ENCODE data around the gene CAMK2D. TPM values are rescaled to one million over a fixed set of nuclear protein-coding genes. Genes with fewer than 3 reads are reported as not detected.

CAMK2D gene
- polyA plus RNA-seq, 3 donors, result 10.4 to 30.6 (median 19.6) TPM

DNA sequence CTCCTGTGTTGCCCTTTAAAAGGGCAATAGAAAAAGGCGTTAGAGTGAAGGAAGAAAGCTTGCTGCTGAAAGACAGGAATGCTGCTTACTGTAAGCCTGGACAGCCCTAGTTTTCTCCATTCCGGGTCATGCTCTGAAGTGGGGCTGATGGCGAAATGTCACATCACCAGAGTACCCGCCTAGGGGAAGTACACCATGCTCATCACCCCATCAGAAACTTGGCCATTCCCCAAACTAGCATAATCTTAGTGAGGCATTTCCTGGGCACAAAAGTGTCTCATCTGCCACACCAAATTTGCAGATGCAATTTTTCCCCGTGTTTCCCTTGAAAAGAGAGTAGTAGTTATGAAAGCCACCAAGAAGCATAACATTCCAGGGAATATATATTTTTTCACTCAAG, 47.8 kb upstream of the CAMK2D start:
- WGBS (ENCODE audit: insufficient coverage), result 0% methylated on average over 4 of the region's 5 CpGs
- peaks cover 35 to 47% of the 10 kb centered on the region in 2 donors for H3K4me1 ChIP-seq (ENCODE audit: control insufficient read depth in 1 of 2, insufficient read depth in 2 of 2, low read length in 2 of 2)
- peak; percentile 89 to 99 (median 91) for DNase-seq
- H2AFZ ChIP-seq (ENCODE audit: insufficient read depth, low read depth, low read length, poor library complexity, severe bottlenecking), result no peak overlapping the region
- no peaks in the 10 kb centered on the region for H3K79me2 ChIP-seq (ENCODE audit: insufficient read depth, low read length)
- no peaks in the 10 kb centered on the region for H3K27me3 ChIP-seq (ENCODE audit: control insufficient read depth in 2 of 2, insufficient read depth in 2 of 2, low read length in 2 of 2)
- H3K4me3 Mint-ChIP-seq, result peak overlapping the region in 1 of 2 donors; percentile 23
- peak overlapping the region; percentile 24 for H3K4me2 ChIP-seq (replicated peaks; ENCODE audit: extremely low read depth, low read length, poor library complexity, severe bottlenecking)
- H3K9me3 Mint-ChIP-seq, result peaks cover 0 to 7% (median 2%) of the 10 kb centered on the region in 7 donors
- peak overlapping the region; percentile 84 to 95 (median 92) for H3K27ac Mint-ChIP-seq
- peaks cover 0 to 3% of the 10 kb centered on the region in 2 donors for H3K36me3 Mint-ChIP-seq
- no peak overlapping the region for H3K4me3 ChIP-seq (replicated peaks in 1 of 3; ENCODE audit: low read depth in 2 of 3, low read length in 3 of 3)
- intact Hi-C loops (cut with micrococcal nuclease), result loop anchor here in 1 of 2 donors (2.0 kb wide), 1 partner anchor 25 kb away; no protein-coding TSS in a partner anchor
- H3K9me3 ChIP-seq (replicated peaks in 1 of 2; ENCODE audit: control insufficient read depth in 1 of 2, insufficient read depth in 1 of 2, low read length in 2 of 2), result no peaks in the 10 kb centered on the region
- H3K36me3 ChIP-seq (replicated peaks in 1 of 2; ENCODE audit: control insufficient read depth in 1 of 2, insufficient read depth in 2 of 2, low read length in 2 of 2), result no peaks in the 10 kb centered on the region
- no peaks in the 10 kb centered on the region for H4K20me1 ChIP-seq (ENCODE audit: insufficient read depth, low read length)
- H3K4me1 Mint-ChIP-seq, result peaks cover 33% of the 10 kb centered on the region
- no peak overlapping the region for H3K9ac ChIP-seq (ENCODE audit: insufficient read depth, low read length, poor library complexity, severe bottlenecking)
- peak overlapping the region; percentile 38 to 80 for H3K27ac ChIP-seq (ENCODE audit: low read depth in 1 of 2, low read length in 2 of 2)
- H3K27me3 Mint-ChIP-seq (ENCODE audit: low read depth in 3 of 3), result no peaks in the 10 kb centered on the region
- TF ChIP-seq, protein P1, sequence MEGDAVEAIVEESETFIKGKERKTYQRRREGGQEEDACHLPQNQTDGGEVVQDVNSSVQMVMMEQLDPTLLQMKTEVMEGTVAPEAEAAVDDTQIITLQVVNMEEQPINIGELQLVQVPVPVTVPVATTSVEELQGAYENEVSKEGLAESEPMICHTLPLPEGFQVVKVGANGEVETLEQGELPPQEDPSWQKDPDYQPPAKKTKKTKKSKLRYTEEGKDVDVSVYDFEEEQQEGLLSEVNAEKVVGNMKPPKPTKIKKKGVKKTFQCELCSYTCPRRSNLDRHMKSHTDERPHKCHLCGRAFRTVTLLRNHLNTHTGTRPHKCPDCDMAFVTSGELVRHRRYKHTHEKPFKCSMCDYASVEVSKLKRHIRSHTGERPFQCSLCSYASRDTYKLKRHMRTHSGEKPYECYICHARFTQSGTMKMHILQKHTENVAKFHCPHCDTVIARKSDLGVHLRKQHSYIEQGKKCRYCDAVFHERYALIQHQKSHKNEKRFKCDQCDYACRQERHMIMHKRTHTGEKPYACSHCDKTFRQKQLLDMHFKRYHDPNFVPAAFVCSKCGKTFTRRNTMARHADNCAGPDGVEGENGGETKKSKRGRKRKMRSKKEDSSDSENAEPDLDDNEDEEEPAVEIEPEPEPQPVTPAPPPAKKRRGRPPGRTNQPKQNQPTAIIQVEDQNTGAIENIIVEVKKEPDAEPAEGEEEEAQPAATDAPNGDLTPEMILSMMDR (IDR thresholded peaks at IDR 0.05), result no peak

DNA sequence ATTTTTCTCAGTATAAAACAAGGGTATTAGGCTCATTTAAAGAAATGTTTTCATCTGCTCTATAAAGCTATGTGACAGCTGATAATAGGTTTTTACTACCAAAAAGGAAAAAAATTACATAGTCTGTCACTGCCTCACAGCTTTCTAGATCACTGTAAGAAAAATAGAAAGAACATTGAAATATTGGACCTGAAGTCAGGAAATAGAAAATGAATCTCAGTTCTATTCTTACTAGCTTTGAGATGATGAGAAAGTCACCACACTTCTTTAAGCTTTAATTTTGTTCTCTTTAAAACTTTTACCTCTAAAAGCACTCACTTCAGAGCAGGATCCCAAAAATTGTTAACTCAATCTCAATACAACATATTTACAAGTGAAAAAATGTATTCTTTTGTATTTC, 45.3 kb upstream of the CAMK2D start:
- H3K4me3 Mint-ChIP-seq, result no peak overlapping the region
- H3K27ac ChIP-seq (ENCODE audit: low read depth in 1 of 2, low read length in 2 of 2), result no peak overlapping the region
- no peaks in the 10 kb centered on the region for H3K79me2 ChIP-seq (ENCODE audit: insufficient read depth, low read length)
- H3K9me3 Mint-ChIP-seq, result peaks cover 4 to 11% (median 6%) of the 10 kb centered on the region in 7 donors
- H3K4me1 Mint-ChIP-seq, result peaks cover 20% of the 10 kb centered on the region
- no peaks in the 10 kb centered on the region for H4K20me1 ChIP-seq (ENCODE audit: insufficient read depth, low read length)
- intact Hi-C loops (cut with micrococcal nuclease), result no loop called here
- no peak overlapping the region for H3K4me2 ChIP-seq (replicated peaks; ENCODE audit: extremely low read depth, low read length, poor library complexity, severe bottlenecking)
- H3K4me1 ChIP-seq (ENCODE audit: control insufficient read depth in 1 of 2, insufficient read depth in 2 of 2, low read length in 2 of 2), result peaks cover 22 to 35% of the 10 kb centered on the region in 2 donors
- no peaks in the 10 kb centered on the region for H3K27me3 ChIP-seq (ENCODE audit: control insufficient read depth in 2 of 2, insufficient read depth in 2 of 2, low read length in 2 of 2)
- no peak overlapping the region for H3K27ac Mint-ChIP-seq
- H3K36me3 Mint-ChIP-seq, result peaks cover 0 to 8% of the 10 kb centered on the region in 2 donors
- H3K9me3 ChIP-seq (replicated peaks in 1 of 2; ENCODE audit: control insufficient read depth in 1 of 2, insufficient read depth in 1 of 2, low read length in 2 of 2), result peaks cover 7 to 8% of the 10 kb centered on the region in 2 donors
- H3K9ac ChIP-seq (ENCODE audit: insufficient read depth, low read length, poor library complexity, severe bottlenecking), result no peak overlapping the region
- no peaks in the 10 kb centered on the region for H3K36me3 ChIP-seq (replicated peaks in 1 of 2; ENCODE audit: control insufficient read depth in 1 of 2, insufficient read depth in 2 of 2, low read length in 2 of 2)
- H3K4me3 ChIP-seq (replicated peaks in 1 of 3; ENCODE audit: low read depth in 2 of 3, low read length in 3 of 3), result no peak overlapping the region
- no peaks in the 10 kb centered on the region for H3K27me3 Mint-ChIP-seq (ENCODE audit: low read depth in 3 of 3)
- no peak for DNase-seq
- H2AFZ ChIP-seq (ENCODE audit: insufficient read depth, low read depth, low read length, poor library complexity, severe bottlenecking), result no peak overlapping the region
- TF ChIP-seq, protein P1 (IDR thresholded peaks at IDR 0.05), result no peak

Data from CD14-positive monocyte (primary cell).